AML-193 (cell line): Measurements from ENCODE around the gene AGAP2.

Experiments
- DNase-seq, 2 experiments: peaks; one replicate each; lab custom pipeline; 2025; lab: John Stamatoyannopoulos, UW

AGAP2 gene

GRCh38 chr12:57753756-57754337 lies 15.3 kb upstream of the AGAP2 start:
- no peak for DNase-seq

- DNase-seq = no peak
Measured at GRCh38 chr12:57752668-57753000, 14.1 kb upstream of the AGAP2 start.

GRCh38 chr12:57751788-57752667 lies 13.5 kb upstream of the AGAP2 start, which contains the start of gene CDK4:
TSS of gene CDK4 (minus strand) at chr12:57752310. CDS start at chr12:57751717, 593 bp downstream.
- DNase-seq = peak; percentile 95 to 97

GRCh38 chr12:57751432-57751787 lies 12.9 kb upstream of the AGAP2 start:
- no peak for DNase-seq

- DNase-seq = no peak
Measured at GRCh38 chr12:57750561-57751431, 12.3 kb upstream of the AGAP2 start.

GRCh38 chr12:57749061-57749460 lies 10.5 kb upstream of the AGAP2 start:
- no peak for DNase-seq

GRCh38 chr12:57746025-57746424 lies 7.5 kb upstream of the AGAP2 start:
- no peak for DNase-seq

- no peak for DNase-seq
Measured at GRCh38 chr12:57745485-57745881, 6.9 kb upstream of the AGAP2 start.

GRCh38 chr12:57744777-57745484 lies 6.4 kb upstream of the AGAP2 start, which contains the start of gene TSPAN31:
TSS of gene TSPAN31 (plus strand) at chr12:57745039. CDS start at chr12:57745155, 116 bp downstream.
- DNase-seq = peak; percentile 95 to 97

GRCh38 chr12:57744194-57744776 lies 5.7 kb upstream of the AGAP2 start:
- peak in 1 of 2 experiments; percentile 16 for DNase-seq

GRCh38 chr12:57743769-57744168 lies 5.2 kb upstream of the AGAP2 start:
- no peak for DNase-seq

- peak; percentile 57 to 60 for DNase-seq
Measured at GRCh38 chr12:57741844-57742738, 3.5 kb upstream of the AGAP2 start.

- DNase-seq = no peak
Measured at GRCh38 chr12:57741413-57741789, 2.9 kb upstream of the AGAP2 start.

GRCh38 chr12:57740656-57741412 lies 2.3 kb upstream of the AGAP2 start:
- peak; percentile 62 for DNase-seq

- no peak for DNase-seq
Measured at GRCh38 chr12:57739914-57740538, 1.5 kb upstream of the AGAP2 start.

- DNase-seq = no peak
Measured at GRCh38 chr12:57739387-57739786, 845 bp upstream of the AGAP2 start.

- DNase-seq = no peak
Measured at GRCh38 chr12:57737467-57738460, 778 bp downstream of the AGAP2 start.
